Activated T-cell treated with anti-CD3 and anti-CD28 coated beads, Interleukin-2, amount 50 U/mL, for 24 hours (primary cell): ENCODE data around the gene PDE2A.
A peak's percentile ranks its signal among the peaks of the same experiment; 100 is the strongest.
"Not testable (repeated sequence)": the region's sequence is repeated elsewhere in the genome, so short reads cannot be mapped to it uniquely, and the experiment has no call there.

Experiments
- DNase-seq: peaks from one replicate; pipeline ENCODE4 v3.0.0-alpha.2; 2020
- H3K27ac Mint-ChIP-seq: 2 replicates; pipeline ENCODE4 v1.8.0; 2020; ENCODE audit warnings: mild to moderate bottlenecking, mixed read lengths
- H3K27me3 Mint-ChIP-seq: 2 replicates; pipeline ENCODE4 v1.8.0; 2020; ENCODE audit warnings: mixed read lengths
- H3K36me3 Mint-ChIP-seq: 2 replicates; pipeline ENCODE4 v1.8.0; 2020; ENCODE audit warnings: low read depth, mixed read lengths
- H3K4me1 Mint-ChIP-seq: 2 replicates; pipeline ENCODE4 v1.8.0; 2020; ENCODE audit warnings: low read depth, mixed read lengths
- H3K4me3 Mint-ChIP-seq: 2 replicates; pipeline ENCODE4 v1.8.0; 2020; ENCODE audit warnings: mild to moderate bottlenecking, moderate library complexity, mixed read lengths
- H3K9me3 Mint-ChIP-seq: 2 replicates; pipeline ENCODE4 v1.8.0; 2020; ENCODE audit warnings: mixed read lengths

The PDE2A gene

GRCh38 chr11:72576661-72577060 is 97.6 kb downstream of the PDE2A start:
- Mint-ChIP-seq H3K27ac (no peak overlapping the region), H3K36me3 (no peaks in the 10 kb centered on the region), H3K9me3 (no peaks in the 10 kb centered on the region), H3K4me3 (no peak overlapping the region), H3K27me3 (peaks cover 21% of the 10 kb centered on the region), H3K4me1 (peaks cover 3% of the 10 kb centered on the region)
- DNase-seq: no peak

- Mint-ChIP-seq H3K36me3 (no peaks in the 10 kb centered on the region), H3K4me3 (no peak overlapping the region), H3K27ac (no peak overlapping the region), H3K4me1 (peaks cover 3% of the 10 kb centered on the region), H3K9me3 (no peaks in the 10 kb centered on the region), H3K27me3 (peaks cover 23% of the 10 kb centered on the region)
- DNase-seq: no peak
Observed at GRCh38 chr11:72576243-72576595, 98.0 kb downstream of the PDE2A start.

- no peak for DNase-seq
- peaks cover 3% of the 10 kb centered on the region for H3K4me1 Mint-ChIP-seq
- peaks cover 26% of the 10 kb centered on the region for H3K27me3 Mint-ChIP-seq
- no peaks in the 10 kb centered on the region for H3K9me3 Mint-ChIP-seq
- no peak overlapping the region for H3K27ac Mint-ChIP-seq
- no peaks in the 10 kb centered on the region for H3K36me3 Mint-ChIP-seq
- no peak overlapping the region for H3K4me3 Mint-ChIP-seq
Observed at GRCh38 chr11:72575533-72576242, 98.5 kb downstream of the PDE2A start.

- no peaks in the 10 kb centered on the region for H3K9me3 Mint-ChIP-seq
- no peak for DNase-seq
- no peak overlapping the region for H3K27ac Mint-ChIP-seq
- no peaks in the 10 kb centered on the region for H3K36me3 Mint-ChIP-seq
- no peak overlapping the region for H3K4me3 Mint-ChIP-seq
- H3K4me1 Mint-ChIP-seq: peaks cover 11% of the 10 kb centered on the region
- peaks cover 26% of the 10 kb centered on the region for H3K27me3 Mint-ChIP-seq
Observed at GRCh38 chr11:72574548-72575460, 99.4 kb downstream of the PDE2A start.

- no peak for DNase-seq
- no peak overlapping the region for H3K4me3 Mint-ChIP-seq
- peaks cover 28% of the 10 kb centered on the region for H3K27me3 Mint-ChIP-seq
- no peak overlapping the region for H3K27ac Mint-ChIP-seq
- no peaks in the 10 kb centered on the region for H3K36me3 Mint-ChIP-seq
- H3K9me3 Mint-ChIP-seq: no peaks in the 10 kb centered on the region
- H3K4me1 Mint-ChIP-seq: peaks cover 12% of the 10 kb centered on the region
Observed at GRCh38 chr11:72573855-72574445, 100.3 kb downstream of the PDE2A start.

GRCh38 chr11:72573072-72573854 is 101.0 kb downstream of the PDE2A start:
- Mint-ChIP-seq H3K36me3 (no peaks in the 10 kb centered on the region), H3K9me3 (no peaks in the 10 kb centered on the region), H3K4me3 (no peak overlapping the region), H3K27me3 (peaks cover 28% of the 10 kb centered on the region), H3K27ac (no peak overlapping the region), H3K4me1 (peaks cover 12% of the 10 kb centered on the region)
- no peak for DNase-seq

GRCh38 chr11:72572540-72572939 is 101.7 kb downstream of the PDE2A start:
- not testable (repeated sequence) for H3K36me3 Mint-ChIP-seq, H3K27ac Mint-ChIP-seq, DNase-seq, H3K9me3 Mint-ChIP-seq, H3K4me3 Mint-ChIP-seq
- Mint-ChIP-seq H3K27me3 (peaks cover 28% of the 10 kb centered on the region), H3K4me1 (peaks cover 12% of the 10 kb centered on the region)

GRCh38 chr11:72570893-72571661 is 103.1 kb downstream of the PDE2A start:
- no peaks in the 10 kb centered on the region for H3K9me3 Mint-ChIP-seq
- H3K27ac Mint-ChIP-seq: no peak overlapping the region
- peaks cover 12% of the 10 kb centered on the region for H3K4me1 Mint-ChIP-seq
- H3K27me3 Mint-ChIP-seq: peaks cover 28% of the 10 kb centered on the region
- DNase-seq: no peak
- no peaks in the 10 kb centered on the region for H3K36me3 Mint-ChIP-seq
- no peak overlapping the region for H3K4me3 Mint-ChIP-seq

- peaks cover 25% of the 10 kb centered on the region for H3K27me3 Mint-ChIP-seq
- peaks cover 12% of the 10 kb centered on the region for H3K4me1 Mint-ChIP-seq
- no peak for DNase-seq
- H3K4me3 Mint-ChIP-seq: no peak overlapping the region
- H3K36me3 Mint-ChIP-seq: no peaks in the 10 kb centered on the region
- no peaks in the 10 kb centered on the region for H3K9me3 Mint-ChIP-seq
- H3K27ac Mint-ChIP-seq: peak overlapping the region; percentile 2
Observed at GRCh38 chr11:72569966-72570892, 104.0 kb downstream of the PDE2A start.

GRCh38 chr11:72568861-72569260 is 105.4 kb downstream of the PDE2A start:
- H3K36me3 Mint-ChIP-seq: no peaks in the 10 kb centered on the region
- no peaks in the 10 kb centered on the region for H3K9me3 Mint-ChIP-seq
- H3K4me3 Mint-ChIP-seq: no peak overlapping the region
- peaks cover 12% of the 10 kb centered on the region for H3K4me1 Mint-ChIP-seq
- peaks cover 15% of the 10 kb centered on the region for H3K27me3 Mint-ChIP-seq
- DNase-seq: no peak
- no peak overlapping the region for H3K27ac Mint-ChIP-seq

GRCh38 chr11:72562431-72562830 is 111.8 kb downstream of the PDE2A start:
- H3K27me3 Mint-ChIP-seq: no peaks in the 10 kb centered on the region
- no peak overlapping the region for H3K4me3 Mint-ChIP-seq
- no peaks in the 10 kb centered on the region for H3K36me3 Mint-ChIP-seq
- no peak overlapping the region for H3K27ac Mint-ChIP-seq
- H3K4me1 Mint-ChIP-seq: no peaks in the 10 kb centered on the region
- no peaks in the 10 kb centered on the region for H3K9me3 Mint-ChIP-seq
- no peak for DNase-seq

- H3K4me3 Mint-ChIP-seq: no peak overlapping the region
- no peaks in the 10 kb centered on the region for H3K27me3 Mint-ChIP-seq
- H3K27ac Mint-ChIP-seq: no peak overlapping the region
- no peak for DNase-seq
- no peaks in the 10 kb centered on the region for H3K36me3 Mint-ChIP-seq
- H3K4me1 Mint-ChIP-seq: no peaks in the 10 kb centered on the region
- H3K9me3 Mint-ChIP-seq: no peaks in the 10 kb centered on the region
Observed at GRCh38 chr11:72561856-72562255, 112.4 kb downstream of the PDE2A start.

- H3K4me1 Mint-ChIP-seq, H3K4me3 Mint-ChIP-seq, DNase-seq, H3K27ac Mint-ChIP-seq, H3K9me3 Mint-ChIP-seq, H3K36me3 Mint-ChIP-seq, H3K27me3 Mint-ChIP-seq: not testable (repeated sequence)
Observed at GRCh38 chr11:72560864-72561263, 113.4 kb downstream of the PDE2A start.
